Left ventricle myocardium inferior (tissue), 1 donor: Measurements from ENCODE around the gene DVL1. TPM values are rescaled to one million over a fixed set of nuclear protein-coding genes. Genes with fewer than 3 reads are reported as not detected.

ENCODE experiments used
- DNase-seq: peaks from one replicate; pipeline ENCODE4 v3.0.0-alpha.2; 2020
- H3K27ac ChIP-seq: fragments of 200-600 bp; replicated peaks from 2 replicates; pipeline ENCODE4 v1.8.0; 2021
- H3K27me3 ChIP-seq: fragments of 200-600 bp; 2 replicates; pipeline ENCODE4 v1.8.0; 2021; ENCODE audit warnings: low read depth
- H3K36me3 ChIP-seq: fragments of 200-600 bp; 2 replicates; pipeline ENCODE4 v1.8.0; 2021
- H3K4me1 ChIP-seq: fragments of 200-600 bp; 2 replicates; pipeline ENCODE4 v1.8.0; 2021
- H3K4me3 ChIP-seq: fragments of 200-600 bp; 2 replicates; pipeline ENCODE4 v1.8.0; 2021; ENCODE audit warnings: mild to moderate bottlenecking, moderate library complexity
- H3K9me3 ChIP-seq: fragments of 200-600 bp; replicated peaks from 2 replicates; pipeline ENCODE4 v1.8.0; 2021
- CTCF ChIP-seq: fragments of 200-600 bp; IDR thresholded peaks from 2 replicates; pipeline ENCODE4 v1.8.0; 2021; ENCODE audit warnings: antibody characterized with exemption, mild to moderate bottlenecking, borderline replicate concordance
- intact Hi-C: fragments of 100-400 bp; cut with micrococcal nuclease; formaldehyde crosslinking; loops from one replicate; pipeline ENCODE4 v1.11.0; 2022
- total RNA-seq: library from RNA; stranded (reverse); fragmentation: NEBNext Ultra II Directional; extraction: Animal tissue kit (Norgen Biotek cat#: 25700); gene quantifications from one replicate; pipeline ENCODE4 v1.2.1, GENCODE V29; 2021
- donor health status: DM: no; HTN: yes; CAD: no; lungs with severe emphysema.

Gene DVL1
- total RNA-seq, 1 donor from 2014 or later, result 93.0 TPM

GRCh38 chr1:1305300-1306069 is 43.7 kb downstream of the DVL1 start:
- Histone ChIP-seq H3K27me3 (no peaks in the 10 kb centered on the region), H3K4me1 (peaks cover 61% of the 10 kb centered on the region), H3K9me3 (no peaks in the 10 kb centered on the region), H3K4me3 (peak overlapping the region; percentile 81), H3K36me3 (peaks cover 9% of the 10 kb centered on the region), H3K27ac (peak overlapping the region; percentile 99)
- DNase-seq, result peak; percentile 75
- TF ChIP-seq CTCF, result no peak
- intact Hi-C loops, result no loop called here

- Histone ChIP-seq H3K9me3 (no peaks in the 10 kb centered on the region), H3K36me3 (peaks cover under 1% of the 10 kb centered on the region), H3K4me3 (peak overlapping the region; percentile 81), H3K27ac (peak overlapping the region; percentile 99), H3K4me1 (peaks cover 57% of the 10 kb centered on the region), H3K27me3 (no peaks in the 10 kb centered on the region)
- DNase-seq, result peak; percentile 80
- no peak for TF ChIP-seq CTCF
- intact Hi-C loops, result no loop called here
Observed at GRCh38 chr1:1304331-1305299, 44.6 kb downstream of the DVL1 start.

- peak overlapping the region; percentile 99 for H3K27ac ChIP-seq
- H3K36me3 ChIP-seq, result no peaks in the 10 kb centered on the region
- H3K27me3 ChIP-seq, result no peaks in the 10 kb centered on the region
- intact Hi-C loops, result no loop called here
- peak overlapping the region; percentile 81 for H3K4me3 ChIP-seq
- TF ChIP-seq CTCF, result no peak
- DNase-seq, result no peak
- H3K4me1 ChIP-seq, result peaks cover 53% of the 10 kb centered on the region
- no peaks in the 10 kb centered on the region for H3K9me3 ChIP-seq
Observed at GRCh38 chr1:1303736-1304135, 45.5 kb downstream of the DVL1 start.

GRCh38 chr1:1302951-1303509 is 46.2 kb downstream of the DVL1 start:
- no peaks in the 10 kb centered on the region for H3K9me3 ChIP-seq
- TF ChIP-seq CTCF, result no peak
- H3K4me1 ChIP-seq, result peaks cover 50% of the 10 kb centered on the region
- no peak overlapping the region for H3K4me3 ChIP-seq
- DNase-seq, result no peak
- no peaks in the 10 kb centered on the region for H3K27me3 ChIP-seq
- intact Hi-C loops, result no loop called here
- H3K36me3 ChIP-seq, result peaks cover under 1% of the 10 kb centered on the region
- H3K27ac ChIP-seq, result no peak overlapping the region

- TF ChIP-seq CTCF, result peak; percentile 46
- intact Hi-C loops, result no loop called here
- Histone ChIP-seq H3K27me3 (no peaks in the 10 kb centered on the region), H3K36me3 (peaks cover 6% of the 10 kb centered on the region), H3K4me3 (no peak overlapping the region), H3K4me1 (peaks cover 45% of the 10 kb centered on the region), H3K9me3 (no peaks in the 10 kb centered on the region), H3K27ac (no peak overlapping the region)
- no peak for DNase-seq
Observed at GRCh38 chr1:1302006-1302430, 47.2 kb downstream of the DVL1 start.
